Activated CD4-positive, alpha-beta T cell treated with anti-CD3 and anti-CD28 coated beads for 36 hours (primary cell): ENCODE data around the gene CFAP100. TPM values are rescaled to one million over a fixed set of nuclear protein-coding genes. Genes with fewer than 3 reads are reported as not detected.

Source experiments
- ATAC-seq: fragments of 200-7000 bp; cut with Tn5 transposase; one replicate; pipeline ENCODE4 v1.10.0; 2021; ENCODE audit warnings: mild to moderate bottlenecking, moderate library complexity
- CTCF ChIA-PET: fragments of 350-600 bp; sonication (Branson Sonifier 250); formaldehyde crosslinking; loops from one replicate; lab custom pipeline; 2021; ENCODE audit warnings: antibody characterized with exemption; lab: Charles Lee
- POLR2A ChIA-PET: fragments of 350-600 bp; sonication (Branson Sonifier 250); formaldehyde crosslinking; loops from one replicate; lab custom pipeline; 2021; ENCODE audit warnings: antibody characterized with exemption, inconsistent platforms; lab: Charles Lee
- DNase-seq: peaks from one replicate; pipeline ENCODE4 v3.0.0-alpha.2; 2020
- H3K27ac Mint-ChIP-seq: one replicate; pipeline ENCODE4 v1.8.0; 2021; ENCODE audit warnings: mixed read lengths
- H3K27me3 Mint-ChIP-seq: one replicate; pipeline ENCODE4 v1.8.0; 2021; ENCODE audit warnings: mixed read lengths
- H3K36me3 Mint-ChIP-seq: one replicate; pipeline ENCODE4 v1.8.0; 2021; ENCODE audit warnings: low read depth, mixed read lengths
- H3K4me1 Mint-ChIP-seq: one replicate; pipeline ENCODE4 v1.8.0; 2021; ENCODE audit warnings: mixed read lengths
- H3K4me3 Mint-ChIP-seq: one replicate; pipeline ENCODE4 v1.8.0; 2021; ENCODE audit warnings: mild to moderate bottlenecking, moderate library complexity, mixed read lengths
- H3K9me3 Mint-ChIP-seq: one replicate; pipeline ENCODE4 v1.8.0; 2021; ENCODE audit warnings: low read depth, mixed read lengths
- intact Hi-C, 2 experiments: fragments of 100-400 bp; cut with DNase I in 1 of 2; cut with micrococcal nuclease in 1 of 2; formaldehyde crosslinking; loops; one replicate each; pipeline versions ENCODE4 v1.14.2 to v1.15.1; 2022 to 2024; cut with DNase I, micrococcal nuclease
- total RNA-seq, 2 experiments: library from RNA; stranded (reverse); gene quantifications; one replicate each; pipeline ENCODE4 v1.2.3, GENCODE V29; 2021

Gene CFAP100
- total RNA-seq, 2 experiments from 2014 or later = not detected

DNA sequence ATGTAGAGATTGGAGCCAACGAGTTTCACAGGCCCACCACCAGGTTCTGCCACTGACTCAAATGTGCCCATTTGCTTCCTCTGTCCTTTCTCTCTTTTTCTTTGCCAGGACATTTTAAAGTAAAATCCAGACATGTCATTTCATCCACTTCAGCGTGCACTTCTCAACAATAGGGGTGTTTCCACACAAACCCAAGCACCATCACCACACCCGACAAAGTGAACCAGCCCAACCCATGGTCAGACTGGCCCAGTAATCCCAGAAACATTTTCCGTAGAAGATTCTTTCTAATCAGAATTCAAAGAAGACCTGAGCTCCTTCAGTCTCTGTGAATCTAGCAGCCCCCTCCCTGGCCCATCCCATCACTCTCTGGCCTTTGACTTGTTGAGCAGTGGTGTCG is 13.4 kb downstream of the CFAP100 start:
- no peak for ATAC-seq
- peaks cover 30% of the 10 kb centered on the region for H3K27me3 Mint-ChIP-seq
- no peak overlapping the region for H3K27ac Mint-ChIP-seq

DNA sequence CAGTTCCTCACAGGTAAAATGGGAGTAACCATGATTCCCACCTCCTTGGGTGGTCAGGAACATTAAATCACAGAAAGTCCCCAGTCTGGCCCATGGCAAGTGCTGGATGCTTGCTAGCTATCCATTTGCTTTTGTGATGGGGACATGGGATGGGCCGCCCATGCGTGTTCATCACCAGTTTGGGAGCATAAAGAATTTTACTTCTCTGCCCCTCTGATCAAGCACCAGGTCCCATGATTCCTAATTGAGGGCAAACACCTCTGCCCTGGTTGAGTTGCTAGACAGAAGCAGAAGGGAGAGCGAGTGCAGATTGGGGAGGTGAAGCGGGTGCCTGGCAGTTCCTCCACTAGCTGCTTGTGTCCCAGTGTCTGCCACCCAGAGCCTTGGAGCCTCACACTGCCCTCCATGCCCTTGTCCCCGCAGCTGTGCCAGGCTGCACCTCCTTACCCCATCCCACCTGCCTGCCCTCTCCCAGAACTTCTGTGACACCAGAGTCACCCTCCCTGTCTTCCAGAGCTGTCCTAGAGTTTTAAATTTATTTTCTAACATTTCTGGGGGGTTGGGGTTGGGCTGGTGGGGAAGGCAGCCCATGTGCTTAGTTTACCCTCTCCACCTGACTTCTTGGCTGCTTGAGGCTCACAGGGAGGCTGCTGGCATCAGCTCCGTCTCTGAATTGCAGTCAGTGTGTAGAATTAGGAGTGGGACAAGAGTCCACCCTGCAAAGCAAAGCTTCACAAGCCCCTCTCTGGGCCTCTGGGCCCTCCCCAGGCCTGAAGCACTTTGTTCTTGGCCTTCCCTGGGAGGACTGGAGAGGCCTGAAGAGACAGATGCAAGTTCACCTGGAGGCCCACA is 18.4 kb downstream of the CFAP100 start:
- no peak for ATAC-seq
- DNase-seq = no peak
- no peak overlapping the region for H3K4me3 Mint-ChIP-seq
- ChIA-PET CTCF (no interaction called here), POLR2A (no interaction called here)
- no peak overlapping the region for H3K27ac Mint-ChIP-seq
- intact Hi-C loops = no loop called here
- H3K27me3 Mint-ChIP-seq = peaks cover 36% of the 10 kb centered on the region
- no peaks in the 10 kb centered on the region for H3K4me1 Mint-ChIP-seq
- no peaks in the 10 kb centered on the region for H3K36me3 Mint-ChIP-seq
- H3K9me3 Mint-ChIP-seq = no peaks in the 10 kb centered on the region

More for the DNA sequence above, 13.4 kb downstream of the CFAP100 start:
- CTCF ChIA-PET = no interaction called here
- no peaks in the 10 kb centered on the region for H3K36me3 Mint-ChIP-seq
- no peak for DNase-seq
- no peaks in the 10 kb centered on the region for H3K9me3 Mint-ChIP-seq
- H3K4me1 Mint-ChIP-seq = no peaks in the 10 kb centered on the region
- intact Hi-C loops = no loop called here
- no peak overlapping the region for H3K4me3 Mint-ChIP-seq
- POLR2A ChIA-PET = no interaction called here

DNA sequence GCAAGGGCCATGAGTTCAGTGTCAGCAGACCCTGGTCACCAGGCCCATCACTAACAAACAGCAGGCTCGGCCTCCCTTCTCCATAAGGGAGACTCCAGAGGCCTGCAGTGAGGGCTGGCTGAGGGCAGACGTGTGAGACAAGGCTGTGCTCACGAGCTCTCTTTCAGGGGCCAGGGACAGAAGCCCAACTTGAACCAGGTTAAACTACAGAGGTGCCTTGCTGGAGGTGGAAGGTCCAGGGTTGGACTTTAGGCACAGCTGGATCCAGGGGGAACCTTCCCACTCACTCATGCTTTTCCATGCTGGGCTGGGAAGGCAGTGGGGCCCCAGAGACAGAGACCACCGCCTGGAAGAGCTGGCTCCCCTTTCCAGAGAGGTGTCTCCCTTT is 19.0 kb downstream of the CFAP100 start:
- CTCF ChIA-PET = interaction anchor here (1.2 kb wide), 1 partner anchor 22 kb away, joined by 3 read pairs; no protein-coding TSS in a partner anchor
- no peak for DNase-seq
- H3K36me3 Mint-ChIP-seq = no peaks in the 10 kb centered on the region
- intact Hi-C loops = no loop called here
- peaks cover 32% of the 10 kb centered on the region for H3K27me3 Mint-ChIP-seq
- no peak overlapping the region for H3K27ac Mint-ChIP-seq
- no peaks in the 10 kb centered on the region for H3K4me1 Mint-ChIP-seq
- no peaks in the 10 kb centered on the region for H3K9me3 Mint-ChIP-seq
- H3K4me3 Mint-ChIP-seq = no peak overlapping the region
- ATAC-seq = no peak
- POLR2A ChIA-PET = no interaction called here

- DNase-seq (no peak), ATAC-seq (no peak)
- no peak overlapping the region for H3K4me3 Mint-ChIP-seq
- H3K27me3 Mint-ChIP-seq = peaks cover 32% of the 10 kb centered on the region
- no peaks in the 10 kb centered on the region for H3K36me3 Mint-ChIP-seq
- ChIA-PET CTCF (interaction anchor here (1.2 kb wide), 1 partner anchor 22 kb away, joined by 3 read pairs; no protein-coding TSS in a partner anchor), POLR2A (no interaction called here)
- no peak overlapping the region for H3K27ac Mint-ChIP-seq
- no peaks in the 10 kb centered on the region for H3K9me3 Mint-ChIP-seq
- H3K4me1 Mint-ChIP-seq = no peaks in the 10 kb centered on the region
- intact Hi-C loops = no loop called here
These were observed 19.7 kb downstream of the CFAP100 start for GRCh38 chr3:126414406-126414805.

DNA sequence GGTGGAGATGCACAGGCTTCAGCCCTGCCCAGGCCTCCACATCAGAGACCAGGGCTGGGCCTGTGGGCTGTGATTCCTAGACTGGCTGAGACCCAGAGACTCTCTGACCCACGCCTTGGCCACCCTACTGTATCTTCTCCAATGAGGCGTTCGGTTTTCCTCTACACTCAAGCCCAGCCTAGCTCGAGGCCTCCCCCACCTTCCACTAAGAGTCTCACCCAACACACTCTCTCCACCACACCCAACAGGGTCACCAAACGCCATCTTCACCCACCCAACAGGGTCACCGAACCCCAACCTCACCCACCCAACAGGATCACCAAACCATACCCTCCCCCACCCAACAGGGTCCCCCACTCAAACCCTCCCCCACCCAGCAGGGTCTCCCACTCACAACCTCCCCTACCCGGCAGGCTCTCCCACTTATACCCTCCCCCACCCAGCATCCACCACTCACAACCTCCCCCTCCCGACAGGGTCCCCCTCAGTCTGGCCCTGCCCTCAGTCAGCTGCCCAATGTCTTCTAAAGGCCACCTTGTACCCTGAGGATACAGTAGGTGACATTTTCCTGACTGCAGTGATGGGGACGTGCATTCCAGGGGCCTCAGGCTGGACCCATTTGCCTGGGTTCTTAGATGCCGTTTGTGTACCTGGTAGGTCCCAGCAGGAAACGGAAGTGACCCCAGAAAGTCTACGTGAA is 20.4 kb downstream of the CFAP100 start:
- POLR2A ChIA-PET = no interaction called here
- H3K4me3 Mint-ChIP-seq = no peak overlapping the region
- CTCF ChIA-PET = interaction anchor here (1.2 kb wide), 1 partner anchor 23 kb away, joined by 3 read pairs; no protein-coding TSS in a partner anchor

GRCh38 chr3:126415661-126416591 is 21.2 kb downstream of the CFAP100 start:
- Mint-ChIP-seq H3K36me3 (no peaks in the 10 kb centered on the region), H3K9me3 (no peaks in the 10 kb centered on the region), H3K27me3 (peaks cover 28% of the 10 kb centered on the region), H3K4me3 (no peak overlapping the region), H3K27ac (no peak overlapping the region), H3K4me1 (no peaks in the 10 kb centered on the region)
- DNase-seq (no peak), ATAC-seq (no peak)
- ChIA-PET POLR2A (no interaction called here), CTCF (interaction anchor here (1.2 kb wide), 1 partner anchor 19 kb away, joined by 3 read pairs; no protein-coding TSS in a partner anchor)
- intact Hi-C loops = no loop called here

More for the DNA sequence above, 20.4 kb downstream of the CFAP100 start:
- Mint-ChIP-seq H3K36me3 (no peaks in the 10 kb centered on the region), H3K9me3 (no peaks in the 10 kb centered on the region), H3K27ac (no peak overlapping the region), H3K4me1 (no peaks in the 10 kb centered on the region), H3K27me3 (peaks cover 30% of the 10 kb centered on the region)
- intact Hi-C loops = no loop called here
- DNase-seq (no peak), ATAC-seq (no peak)

DNA sequence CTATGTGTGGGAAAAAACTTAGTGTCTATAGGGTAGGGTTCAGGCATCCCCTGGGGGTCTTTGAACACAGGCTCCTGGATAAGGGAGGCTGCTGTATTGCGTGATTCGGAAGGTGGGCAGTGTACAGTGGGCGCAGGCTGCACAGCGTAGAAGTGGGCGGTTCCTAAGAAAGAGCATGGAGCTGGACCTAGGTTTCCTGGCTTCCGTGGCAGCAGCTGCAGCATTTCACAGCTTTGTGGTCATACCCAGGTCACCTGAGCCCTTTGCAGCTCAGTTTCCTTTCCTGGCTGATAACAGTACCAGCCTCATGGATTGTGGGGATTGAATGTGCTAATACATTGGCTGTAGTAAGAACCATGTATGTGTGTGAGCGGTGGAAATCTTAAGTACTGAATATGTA is 22.2 kb downstream of the CFAP100 start:
- CTCF ChIA-PET = interaction anchor here (1.2 kb wide), 1 partner anchor 20 kb away, joined by 3 read pairs; no protein-coding TSS in a partner anchor
- no peak overlapping the region for H3K4me3 Mint-ChIP-seq

DNA sequence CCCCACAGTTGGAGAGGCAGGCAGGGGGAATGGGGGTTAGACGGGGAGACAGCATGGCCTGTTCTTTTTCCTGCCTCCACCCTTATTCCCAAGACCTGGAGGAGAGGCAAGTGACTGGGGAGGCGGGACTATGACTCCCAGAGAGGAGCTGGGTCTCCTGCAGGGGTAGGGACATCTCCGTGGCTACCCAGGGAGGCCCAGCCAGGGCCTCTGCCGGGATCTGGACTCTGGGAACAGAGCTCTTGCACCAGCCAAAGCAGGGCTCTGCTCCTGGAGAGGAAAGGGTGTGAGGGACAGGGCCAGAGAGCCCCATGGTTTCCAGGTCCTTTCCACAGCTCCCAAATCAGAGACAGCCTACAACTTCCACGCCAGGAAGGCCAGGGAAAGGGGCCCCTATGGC is 22.8 kb downstream of the CFAP100 start:
- Mint-ChIP-seq H3K27ac (no peak overlapping the region), H3K4me3 (no peak overlapping the region), H3K27me3 (peaks cover 16% of the 10 kb centered on the region), H3K36me3 (no peaks in the 10 kb centered on the region), H3K9me3 (no peaks in the 10 kb centered on the region), H3K4me1 (no peaks in the 10 kb centered on the region)
- ChIA-PET CTCF (no interaction called here), POLR2A (no interaction called here)
- intact Hi-C loops = no loop called here
- ATAC-seq (no peak), DNase-seq (no peak)

More for the DNA sequence above, 22.2 kb downstream of the CFAP100 start:
- no peaks in the 10 kb centered on the region for H3K36me3 Mint-ChIP-seq
- no peak overlapping the region for H3K27ac Mint-ChIP-seq
- POLR2A ChIA-PET = no interaction called here
- no peaks in the 10 kb centered on the region for H3K9me3 Mint-ChIP-seq
- ATAC-seq (no peak), DNase-seq (no peak)
- intact Hi-C loops = no loop called here
- no peaks in the 10 kb centered on the region for H3K4me1 Mint-ChIP-seq
- peaks cover 19% of the 10 kb centered on the region for H3K27me3 Mint-ChIP-seq

DNA sequence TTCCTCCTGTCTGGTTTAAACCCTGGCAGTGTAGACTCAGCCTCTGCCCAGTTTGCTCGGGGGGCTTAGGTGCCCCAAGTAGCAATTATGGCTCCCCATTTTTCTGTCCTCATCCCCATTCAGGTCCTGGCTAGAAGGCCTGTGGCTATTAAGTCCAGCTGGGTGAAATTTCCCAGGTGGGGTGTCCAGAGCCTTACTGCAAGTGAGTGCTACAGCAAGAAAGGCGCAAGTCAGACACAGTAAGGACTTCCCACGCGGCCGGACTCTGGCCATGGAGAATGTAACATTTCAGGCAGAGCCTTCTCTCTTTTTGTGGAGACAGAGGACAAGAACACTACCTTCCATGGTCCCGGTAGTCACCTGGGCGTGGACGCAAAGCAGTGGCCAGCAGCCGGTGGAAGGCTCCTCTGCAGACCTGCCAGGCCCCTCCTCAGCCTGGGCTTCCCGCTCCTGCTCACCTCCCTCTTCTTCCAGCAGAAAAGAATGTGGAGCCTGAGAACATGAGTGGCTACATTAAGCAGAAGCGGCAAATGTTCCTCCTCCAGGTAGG is 23.3 kb downstream of the CFAP100 start:
- peaks cover 12% of the 10 kb centered on the region for H3K27me3 Mint-ChIP-seq
- ChIA-PET CTCF (no interaction called here), POLR2A (no interaction called here)
- no peaks in the 10 kb centered on the region for H3K36me3 Mint-ChIP-seq
- no peak for DNase-seq
- no peak for ATAC-seq
- no peak overlapping the region for H3K27ac Mint-ChIP-seq
- H3K4me1 Mint-ChIP-seq = no peaks in the 10 kb centered on the region
- H3K4me3 Mint-ChIP-seq = no peak overlapping the region
- intact Hi-C loops = no loop called here
- H3K9me3 Mint-ChIP-seq = no peaks in the 10 kb centered on the region

- ChIA-PET POLR2A (no interaction called here), CTCF (no interaction called here)
- Mint-ChIP-seq H3K27ac (no peak overlapping the region), H3K27me3 (peaks cover 12% of the 10 kb centered on the region), H3K4me3 (no peak overlapping the region), H3K36me3 (no peaks in the 10 kb centered on the region), H3K4me1 (no peaks in the 10 kb centered on the region), H3K9me3 (no peaks in the 10 kb centered on the region)
- DNase-seq (no peak), ATAC-seq (no peak)
- intact Hi-C loops = no loop called here
These were observed 24.0 kb downstream of the CFAP100 start for GRCh38 chr3:126418661-126419131.
